Measurements from ENCODE around the gene FOXD4L6.
"Not testable (repeated sequence)": the region's sequence is repeated elsewhere in the genome, so short reads cannot be mapped to it uniquely, and the experiment has no call there.

- TF ChIP-seq RFX5 (IDR thresholded peaks at IDR 0.05); ZNF302 (CRISPR knock-in tag; IDR thresholded peaks at IDR 0.05); CBX8 (IDR thresholded peaks at IDR 0.05); CTCF (IDR thresholded peaks at IDR 0.05); BHLHE40 (IDR thresholded peaks at IDR 0.05; ENCODE audit: low read depth, low read length); KDM5A (IDR thresholded peaks at IDR 0.05): not testable (repeated sequence)
These were observed 17.1 kb downstream of the FOXD4L6 start for GRCh38 chr9:41111414-41111813.

All from A549 (cell line).